D721Med (cell line): ENCODE measurements around the gene GPR37L1.

ENCODE experiments used
- DNase-seq: peaks from one replicate; pipeline ENCODE4 v3.0.0; 2011; ENCODE audit warnings: low spot score; ENCODE audit not compliant: insufficient read length
- FAIRE-seq: peaks from 2 replicates; lab custom pipeline; 2011; peaks lifted over from hg19 to GRCh38; lab: Jason Lieb, UNC
- CTCF ChIP-seq: IDR thresholded peaks from 2 replicates; pipeline ENCODE4 v1.5.1; 2012; ENCODE audit warnings: mild to moderate bottlenecking, control low read depth; ENCODE audit not compliant: insufficient read depth; ENCODE audit errors: missing control alignments

The GPR37L1 gene

GRCh38 chr1:202123336-202123813, 658 bp downstream of the GPR37L1 start:
- no peak for TF ChIP-seq CTCF
- DNase-seq (no peak), FAIRE-seq (no peak)

GRCh38 chr1:202124142-202124541, 1.4 kb downstream of the GPR37L1 start:
- no peak for DNase-seq
- no peak for TF ChIP-seq CTCF
- FAIRE-seq: no peak

DNA sequence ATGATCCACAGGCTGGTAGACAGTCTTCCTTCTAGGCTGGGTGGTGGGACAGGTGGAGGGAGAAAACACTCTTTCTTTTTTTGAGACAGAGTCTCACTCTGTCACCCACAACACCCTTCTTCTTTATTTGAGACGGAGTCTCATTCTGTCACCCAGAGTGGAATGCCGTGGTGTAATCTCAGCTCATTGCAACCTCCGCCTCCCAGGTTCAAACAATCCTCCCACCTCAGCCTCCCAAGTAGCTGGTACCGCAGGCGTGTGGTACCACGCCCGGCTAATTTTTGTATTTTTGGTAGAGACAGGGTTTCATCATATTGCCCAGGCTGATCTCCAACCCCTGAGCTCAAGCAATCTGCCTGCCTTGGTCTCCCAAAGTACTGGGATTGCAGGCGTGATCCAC, 2.9 kb downstream of the GPR37L1 start:
- DNase-seq (no peak), FAIRE-seq (no peak)
- TF ChIP-seq CTCF: no peak

GRCh38 chr1:202126426-202126825, 3.7 kb downstream of the GPR37L1 start:
- DNase-seq: no peak
- FAIRE-seq: no peak
- TF ChIP-seq CTCF: no peak

GRCh38 chr1:202127061-202127460, 4.3 kb downstream of the GPR37L1 start:
- DNase-seq (no peak), FAIRE-seq (no peak)
- TF ChIP-seq CTCF: no peak

DNA sequence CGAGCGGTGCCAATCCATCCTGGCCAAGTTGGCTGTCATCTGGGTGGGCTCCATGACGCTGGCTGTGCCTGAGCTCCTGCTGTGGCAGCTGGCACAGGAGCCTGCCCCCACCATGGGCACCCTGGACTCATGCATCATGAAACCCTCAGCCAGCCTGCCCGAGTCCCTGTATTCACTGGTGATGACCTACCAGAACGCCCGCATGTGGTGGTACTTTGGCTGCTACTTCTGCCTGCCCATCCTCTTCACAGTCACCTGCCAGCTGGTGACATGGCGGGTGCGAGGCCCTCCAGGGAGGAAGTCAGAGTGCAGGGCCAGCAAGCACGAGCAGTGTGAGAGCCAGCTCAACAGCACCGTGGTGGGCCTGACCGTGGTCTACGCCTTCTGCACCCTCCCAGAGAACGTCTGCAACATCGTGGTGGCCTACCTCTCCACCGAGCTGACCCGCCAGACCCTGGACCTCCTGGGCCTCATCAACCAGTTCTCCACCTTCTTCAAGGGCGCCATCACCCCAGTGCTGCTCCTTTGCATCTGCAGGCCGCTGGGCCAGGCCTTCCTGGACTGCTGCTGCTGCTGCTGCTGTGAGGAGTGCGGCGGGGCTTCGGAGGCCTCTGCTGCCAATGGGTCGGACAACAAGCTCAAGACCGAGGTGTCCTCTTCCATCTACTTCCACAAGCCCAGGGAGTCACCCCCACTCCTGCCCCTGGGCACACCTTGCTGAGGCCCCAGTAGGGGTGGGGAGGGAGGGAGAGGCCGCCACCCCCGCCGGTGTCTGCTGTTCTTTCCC, 5.3 kb downstream of the GPR37L1 start:
- FAIRE-seq (no peak), DNase-seq (no peak)
- no peak for TF ChIP-seq CTCF
